CD14-positive monocyte (primary cell): Measurements from ENCODE around the gene THRB. TPM values are rescaled to one million over a fixed set of nuclear protein-coding genes. Genes with fewer than 3 reads are reported as not detected.

Experiments used
- DNase-seq, 3 donors: peaks; one replicate each; pipeline ENCODE4 v3.0.0-alpha.2; 2011 to 2022
- H2AFZ ChIP-seq: 2 replicates; pipeline ENCODE4 v1.6.0; 2012; ENCODE audit warnings: mild to moderate bottlenecking, low read depth, low read length, inconsistent platforms; ENCODE audit not compliant: insufficient read depth, poor library complexity, severe bottlenecking
- H3K27ac ChIP-seq, 2 donors: 1 replicate in 1 of 2; 2 replicates in 1 of 2; pipeline ENCODE4 v1.5.1; 2012 to 2013; ENCODE audit warnings: low read length in 2 of 2, control low read depth in 1 of 2, inconsistent platforms in 1 of 2, low read depth in 1 of 2, mild to moderate bottlenecking in 1 of 2
- H3K27me3 ChIP-seq, 2 donors: one replicate each; pipeline versions ENCODE4 v1.6.0 to v1.6.1; 2011 to 2013; ENCODE audit warnings: low read length in 2 of 2; ENCODE audit not compliant: control insufficient read depth in 2 of 2, insufficient read depth in 2 of 2
- H3K36me3 ChIP-seq, 2 donors: replicated peaks in 1 of 2; 1 replicate in 1 of 2; 2 replicates in 1 of 2; pipeline versions ENCODE4 v1.5.1 to v1.6.1; 2012 to 2013; ENCODE audit warnings: low read length in 2 of 2, control low read depth in 1 of 2, inconsistent platforms in 1 of 2, mild to moderate bottlenecking in 1 of 2; ENCODE audit not compliant: insufficient read depth in 2 of 2, control insufficient read depth in 1 of 2
- H3K4me1 ChIP-seq, 2 donors: 1 replicate in 1 of 2; 2 replicates in 1 of 2; pipeline versions ENCODE4 v1.5.1 to v1.6.1; 2012 to 2013; ENCODE audit warnings: low read length in 2 of 2, control low read depth in 1 of 2, inconsistent platforms in 1 of 2, mild to moderate bottlenecking in 1 of 2, moderate library complexity in 1 of 2; ENCODE audit not compliant: insufficient read depth in 2 of 2, control insufficient read depth in 1 of 2
- H3K4me2 ChIP-seq: replicated peaks from 2 replicates; pipeline ENCODE3; 2012; ENCODE audit warnings: low read length, moderate library complexity, mild to moderate bottlenecking; ENCODE audit not compliant: poor library complexity, severe bottlenecking; ENCODE audit errors: extremely low read depth
- H3K4me3 ChIP-seq, 3 experiments: fragments of 200-600 bp in 1 of 3; sonication (generic) in 1 of 3; replicated peaks in 1 of 3; 1 replicate in 2 of 3; 2 replicates in 1 of 3; pipeline ENCODE4 v1.5.1; 2011 to 2013; ENCODE audit warnings: low read length in 3 of 3, mild to moderate bottlenecking in 3 of 3, control low read depth in 2 of 3, low read depth in 2 of 3, inconsistent platforms in 1 of 3, moderate library complexity in 1 of 3
- H3K79me2 ChIP-seq: 2 replicates; pipeline ENCODE4 v1.6.0; 2012; ENCODE audit warnings: mild to moderate bottlenecking, control low read depth, inconsistent platforms, low read length, moderate library complexity; ENCODE audit not compliant: insufficient read depth
- H3K9ac ChIP-seq: 2 replicates; pipeline ENCODE4 v1.6.0; 2017; ENCODE audit warnings: low read length, mild to moderate bottlenecking; ENCODE audit not compliant: insufficient read depth, poor library complexity, severe bottlenecking
- H3K9me3 ChIP-seq, 2 donors: replicated peaks in 1 of 2; 1 replicate in 1 of 2; 2 replicates in 1 of 2; pipeline versions ENCODE4 v1.5.1 to v1.6.1; 2012 to 2013; ENCODE audit warnings: low read length in 2 of 2, control low read depth in 1 of 2; ENCODE audit not compliant: control insufficient read depth in 1 of 2, insufficient read depth in 1 of 2
- H4K20me1 ChIP-seq: 2 replicates; pipeline ENCODE4 v1.6.0; 2012; ENCODE audit warnings: mild to moderate bottlenecking, low read length, control low read depth, moderate library complexity; ENCODE audit not compliant: insufficient read depth
- H3K27ac Mint-ChIP-seq, 7 donors: one replicate each; pipeline ENCODE4 v1.8.0; 2020; ENCODE audit warnings: mild to moderate bottlenecking in 7 of 7, mixed read lengths in 7 of 7, moderate library complexity in 6 of 7, inconsistent platforms in 2 of 7
- H3K27me3 Mint-ChIP-seq, 3 donors: one replicate each; pipeline ENCODE4 v1.8.0; 2021 to 2022; ENCODE audit warnings: low read depth in 3 of 3, mild to moderate bottlenecking in 3 of 3, mixed read lengths in 3 of 3, moderate library complexity in 3 of 3, inconsistent platforms in 1 of 3
- H3K36me3 Mint-ChIP-seq, 2 donors: one replicate each; pipeline ENCODE4 v1.8.0; 2020; ENCODE audit warnings: mixed read lengths in 2 of 2, inconsistent platforms in 1 of 2, mild to moderate bottlenecking in 1 of 2
- H3K4me1 Mint-ChIP-seq: one replicate; pipeline ENCODE4 v1.8.0; 2020; ENCODE audit warnings: mild to moderate bottlenecking, mixed read lengths
- H3K4me3 Mint-ChIP-seq, 2 donors: one replicate each; pipeline ENCODE4 v1.8.0; 2020; ENCODE audit warnings: mild to moderate bottlenecking in 2 of 2, mixed read lengths in 2 of 2, moderate library complexity in 1 of 2
- H3K9me3 Mint-ChIP-seq, 7 donors: one replicate each; pipeline ENCODE4 v1.8.0; 2020 to 2022; ENCODE audit warnings: mixed read lengths in 7 of 7, mild to moderate bottlenecking in 6 of 7, moderate library complexity in 6 of 7, inconsistent platforms in 2 of 7
- CTCF ChIP-seq: fragments of 200-600 bp; IDR thresholded peaks from one replicate; pipeline ENCODE4 v1.8.0; 2022; ENCODE audit warnings: antibody characterized with exemption, mild to moderate bottlenecking
- WGBS: methylation state at CpG from one replicate; pipeline ENCODE4 v1.1.5; 2013; ENCODE audit warnings: missing lambda C conversion rate; ENCODE audit not compliant: insufficient coverage; 5-methylcytosine and 5-hydroxymethylcytosine counted together
- intact Hi-C, 2 donors: fragments of 100-400 bp; cut with micrococcal nuclease; formaldehyde crosslinking; loops; one replicate each; pipeline versions ENCODE4 v1.15.0 to v1.15.1; 2023
- polyA plus RNA-seq, 3 donors: library from polyadenylated mRNA; depleted of rRNA in 1 of 3; unstranded in 2 of 3; stranded (reverse) in 1 of 3; fragments of 300-500 nt in 2 of 3; fragments of >200 nt in 1 of 3; fragmentation: Illumina TruSeq in 2 of 3; gene quantifications; 1 replicate in 2 of 3; 2 replicates in 1 of 3; pipeline ENCODE4 v1.2.3, GENCODE V29; 2012 to 2021

The THRB gene
- polyA plus RNA-seq, 3 donors = 0.05 TPM; not detected in 2

- no peak for TF ChIP-seq CTCF
- Mint-ChIP-seq H3K9me3 (peaks cover 0 to 4% (median 0%) of the 10 kb centered on the region in 7 donors), H3K4me1 (peaks cover 28% of the 10 kb centered on the region), H3K27ac (peak overlapping the region in 3 of 7 donors; percentile 18 to 62 (median 18)), H3K4me3 (no peak overlapping the region), H3K36me3 (peaks cover 0 to 2% of the 10 kb centered on the region in 2 donors), H3K27me3 (peaks cover 3 to 4% (median 3%) of the 10 kb centered on the region in 3 donors)
- Histone ChIP-seq H3K9ac (no peak overlapping the region), H2AFZ (no peak overlapping the region), H3K27me3 (peaks cover 0 to 3% of the 10 kb centered on the region in 2 donors), H3K4me2 (no peak overlapping the region), H3K27ac (no peak overlapping the region), H3K9me3 (no peaks in the 10 kb centered on the region), H3K79me2 (no peaks in the 10 kb centered on the region), H3K4me1 (peaks cover 20 to 29% of the 10 kb centered on the region in 2 donors), H3K36me3 (no peaks in the 10 kb centered on the region), H4K20me1 (no peaks in the 10 kb centered on the region), H3K4me3 (no peak overlapping the region)
- no peak for DNase-seq
- intact Hi-C loops = no loop called here
- WGBS = 60% methylated on average over 1 of the region's 2 CpGs
Measured at GRCh38 chr3:24507776-24508422, 13.2 kb upstream of the THRB start.

GRCh38 chr3:24506966-24507775, 12.5 kb upstream of the THRB start:
- H3K9ac ChIP-seq = no peak overlapping the region
- no peaks in the 10 kb centered on the region for H3K9me3 ChIP-seq
- H3K4me3 ChIP-seq = no peak overlapping the region
- Mint-ChIP-seq H3K27me3 (peaks cover 1 to 3% (median 3%) of the 10 kb centered on the region in 3 donors), H3K4me1 (peaks cover 33% of the 10 kb centered on the region), H3K4me3 (peak overlapping the region in 1 of 2 donors; percentile 12), H3K9me3 (peaks cover 0 to 4% (median 0%) of the 10 kb centered on the region in 7 donors), H3K27ac (peak overlapping the region in 4 of 7 donors; percentile 18 to 68 (median 40)), H3K36me3 (peaks cover 0 to 2% of the 10 kb centered on the region in 2 donors)
- no peak overlapping the region for H3K4me2 ChIP-seq
- H3K27me3 ChIP-seq = no peaks in the 10 kb centered on the region
- H3K4me1 ChIP-seq = peaks cover 24 to 37% of the 10 kb centered on the region in 2 donors
- H3K27ac ChIP-seq = no peak overlapping the region
- DNase-seq = peak in 2 of 3 donors; percentile 35 to 52
- intact Hi-C loops = no loop called here
- TF ChIP-seq CTCF = no peak
- H4K20me1 ChIP-seq = no peaks in the 10 kb centered on the region
- WGBS = no CpG with 5 or more reads among the region's 3 CpGs
- H2AFZ ChIP-seq = no peak overlapping the region
- no peaks in the 10 kb centered on the region for H3K36me3 ChIP-seq
- H3K79me2 ChIP-seq = no peaks in the 10 kb centered on the region
